SK-N-SH (cell line): ENCODE data around the gene GATA2. TPM values are rescaled to one million over a fixed set of nuclear protein-coding genes. Genes with fewer than 3 reads are reported as not detected.

Source experiments
- CTCF ChIA-PET: fragments of 300-600, 350-600 bp; formaldehyde crosslinking; extraction: SDS; loops from one replicate; lab custom pipeline; 2021; lab: Yijun Ruan, JAX
- POLR2A ChIA-PET: fragments of 350-600 bp; sonication (Branson Sonifier 250); formaldehyde crosslinking; extraction: SDS; loops from one replicate; lab custom pipeline; 2020; ENCODE audit warnings: antibody characterized with exemption, inconsistent platforms; lab: Yijun Ruan, JAX
- DNase-seq: peaks from one replicate; pipeline ENCODE4 v3.0.0; 2012
- H2AFZ ChIP-seq: fragments of 200-600 bp; sonication (generic); 2 replicates; pipeline ENCODE4 v1.8.1; 2016; ENCODE audit warnings: antibody characterized with exemption, mild to moderate bottlenecking, low read depth
- H3F3A ChIP-seq: fragments of 200-600 bp; sonication (generic); replicated peaks from 2 replicates; pipeline ENCODE3; 2016; ENCODE audit warnings: antibody characterized with exemption, mild to moderate bottlenecking; ENCODE audit not compliant: insufficient read depth
- H3K27ac ChIP-seq, 2 experiments: fragments of 200-500 bp in 1 of 2; fragments of 200-600 bp in 1 of 2; sonication (Bioruptor generic) in 1 of 2; sonication (generic), shearing (Covaris generic) in 1 of 2; 2 replicates each; pipeline versions ENCODE4 v1.5.1 to v1.6.1; 2014 to 2016; ENCODE audit warnings: low read depth in 2 of 2, inconsistent platforms in 1 of 2, low read length in 1 of 2, mild to moderate bottlenecking in 1 of 2, mixed read lengths in 1 of 2
- H3K27me3 ChIP-seq: fragments of 200-600 bp; sonication (generic), shearing (Covaris generic); 2 replicates; pipeline ENCODE4 v1.6.1; 2016; ENCODE audit warnings: mixed run types; ENCODE audit not compliant: insufficient read depth
- H3K36me3 ChIP-seq, 2 experiments: fragments of 200-500 bp in 1 of 2; fragments of 200-600 bp in 1 of 2; sonication (Bioruptor generic) in 1 of 2; sonication (generic) in 1 of 2; replicated peaks in 1 of 2; 2 replicates each; pipeline versions ENCODE3 to v1.5.1; 2014 to 2016; ENCODE audit warnings: low read length in 1 of 2, mild to moderate bottlenecking in 1 of 2; ENCODE audit not compliant: insufficient read depth in 2 of 2, control insufficient read depth in 1 of 2
- H3K4me1 ChIP-seq, 2 experiments: fragments of 200-500 bp in 1 of 2; fragments of 200-600 bp in 1 of 2; sonication (Bioruptor generic) in 1 of 2; sonication (generic), shearing (Covaris generic) in 1 of 2; 2 replicates each; pipeline versions ENCODE4 v1.5.1 to v1.6.1; 2014 to 2016; ENCODE audit warnings: low read depth in 1 of 2, low read length in 1 of 2, mixed run types in 1 of 2; ENCODE audit not compliant: insufficient read depth in 2 of 2, control insufficient read depth in 1 of 2
- H3K4me2 ChIP-seq: fragments of 200-600 bp; sonication (generic), shearing (Covaris generic); 2 replicates; pipeline ENCODE4 v1.6.1; 2017; ENCODE audit warnings: mixed run types
- H3K4me3 ChIP-seq, 2 experiments: fragments of 200-500 bp in 1 of 2; fragments of 200-600 bp in 1 of 2; sonication (Bioruptor generic) in 1 of 2; sonication (generic), shearing (Covaris generic) in 1 of 2; 2 replicates each; pipeline versions ENCODE4 v1.5.1 to v1.8.1; 2014 to 2016; ENCODE audit warnings: low read depth in 2 of 2, inconsistent platforms in 1 of 2, low read length in 1 of 2, mild to moderate bottlenecking in 1 of 2, mixed read lengths in 1 of 2, moderate library complexity in 1 of 2
- H3K79me2 ChIP-seq: fragments of 200-600 bp; sonication (generic); 2 replicates; pipeline ENCODE4 v1.8.1; 2017; ENCODE audit warnings: mild to moderate bottlenecking; ENCODE audit not compliant: insufficient read depth
- H3K9ac ChIP-seq: fragments of 200-600 bp; sonication (generic); 2 replicates; pipeline ENCODE4 v1.6.1; 2017; ENCODE audit warnings: mixed run types
- H3K9me2 ChIP-seq: fragments of 200-600 bp; sonication (generic); 2 replicates; pipeline ENCODE4 v1.6.1; 2017; ENCODE audit warnings: mixed run types
- H3K9me3 ChIP-seq: fragments of 200-600 bp; sonication (generic); 2 replicates; pipeline ENCODE4 v1.6.1; 2017; ENCODE audit warnings: mixed run types, mild to moderate bottlenecking, moderate library complexity
- H4K20me1 ChIP-seq: fragments of 200-600 bp; sonication (generic); 2 replicates; pipeline ENCODE4 v1.6.1; 2017; ENCODE audit warnings: mild to moderate bottlenecking, mixed run types; ENCODE audit not compliant: insufficient read depth
- CHD2 ChIP-seq: fragments of 150-350 bp; IDR thresholded peaks from 2 replicates; pipeline ENCODE4 v1.6.1; 2018; ENCODE audit warnings: low read length; ENCODE audit not compliant: partially characterized antibody
- EP300 ChIP-seq, 2 experiments: IDR thresholded peaks; 2 replicates each; pipeline versions ENCODE4 v1.4.0 to v1.6.1; 2012; ENCODE audit warnings: borderline replicate concordance in 1 of 2, low read depth in 1 of 2, low read length in 1 of 2
- FOSL2 ChIP-seq: IDR thresholded peaks from 2 replicates; pipeline ENCODE4 v1.4.0; 2012; ENCODE audit warnings: low read depth, mild to moderate bottlenecking, moderate library complexity, borderline replicate concordance
- MXI1 ChIP-seq: IDR thresholded peaks from 2 replicates; pipeline ENCODE4 v1.6.1; 2012; ENCODE audit warnings: mild to moderate bottlenecking, low read depth, low read length, improper control_type of control experiment
- POLR2AphosphoS5 ChIP-seq: IDR thresholded peaks from 2 replicates; pipeline ENCODE4 v1.6.1; 2012; ENCODE audit warnings: low read depth, low read length
- RCOR1 ChIP-seq: fragments of 150-350 bp; IDR thresholded peaks from 2 replicates; pipeline ENCODE4 v1.6.1; 2017; ENCODE audit warnings: antibody characterized with exemption, low read length
- RXRA ChIP-seq: IDR thresholded peaks from 2 replicates; pipeline ENCODE4 v1.4.0; 2012; ENCODE audit warnings: low read depth, mild to moderate bottlenecking, borderline replicate concordance
- SIN3A ChIP-seq: IDR thresholded peaks from 2 replicates; pipeline ENCODE4 v1.6.1; 2012; ENCODE audit warnings: low read depth, mild to moderate bottlenecking, low read length, moderate library complexity, borderline replicate concordance
- SMC3 ChIP-seq: IDR thresholded peaks from 2 replicates; pipeline ENCODE4 v1.6.1; 2012; ENCODE audit warnings: low read depth, low read length, improper control_type of control experiment
- TCF12 ChIP-seq: IDR thresholded peaks from 2 replicates; pipeline ENCODE4 v1.4.0; 2012
- WGBS: methylation state at CpG from one replicate; pipeline ENCODE4 v1.1.6; 2017; ENCODE audit warnings: low lambda C conversion rate; 5-methylcytosine and 5-hydroxymethylcytosine counted together
- polyA plus RNA-seq, 3 experiments: library from polyadenylated mRNA; depleted of rRNA; stranded (reverse); fragments of >200 nt; gene quantifications; 2 replicates each; pipeline ENCODE4 v1.2.3, GENCODE V29; 2012
- TF ChIP-seq, protein P1 (sequence below): fragments of 150-350 bp; IDR thresholded peaks from 2 replicates; pipeline ENCODE4 v1.6.1; 2016; ENCODE audit warnings: mild to moderate bottlenecking, low read depth, low read length
- TF ChIP-seq, protein P2 (sequence below): IDR thresholded peaks from 2 replicates; pipeline ENCODE4 v1.4.0; 2012; ENCODE audit warnings: low read depth
- TF ChIP-seq, protein P3 (sequence below): IDR thresholded peaks from 2 replicates; pipeline ENCODE4 v1.4.0; 2012; ENCODE audit warnings: low read depth, borderline replicate concordance
- TF ChIP-seq, protein P4 (sequence below): fragments of 200-600 bp; sonication (generic); IDR thresholded peaks from 2 replicates; pipeline ENCODE4 v1.6.1; 2017; ENCODE audit warnings: antibody characterized with exemption, mild to moderate bottlenecking, moderate library complexity

GATA2 gene
- polyA plus RNA-seq, 1 of the 3 experiments (the other 2 are of a cell fraction), result 5.5 TPM

DNA sequence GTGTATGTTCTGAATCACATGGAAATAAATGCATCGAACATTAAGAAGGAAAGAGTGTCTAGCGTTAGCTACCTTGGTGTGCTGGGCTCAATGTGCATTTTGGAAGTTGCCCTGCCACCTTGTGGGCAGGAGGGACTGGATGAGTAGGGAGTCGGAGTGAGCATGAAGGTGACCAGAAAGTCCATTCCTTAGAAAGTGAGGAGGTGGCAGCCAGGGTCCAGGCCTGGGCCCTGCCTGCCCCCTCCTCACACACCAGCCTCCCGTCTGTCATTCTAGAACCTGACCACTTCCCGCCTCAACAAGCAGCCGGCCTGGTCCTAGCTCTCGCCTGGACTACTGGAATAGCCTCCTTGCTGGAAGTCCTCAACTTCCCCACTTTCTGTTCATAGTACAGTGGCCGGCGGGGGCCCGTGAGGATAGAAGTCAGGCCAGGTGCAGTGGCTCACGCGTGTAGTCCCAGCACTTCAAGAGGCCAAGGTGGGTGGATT, 10.2 kb upstream of the GATA2 start:
- CTCF ChIA-PET, result interaction anchor here (0.9 to 1.7 kb wide), 5 partner anchors 77 to 332 kb away, joined by 3 to 6 read pairs (median 4); no protein-coding TSS in a partner anchor

DNA sequence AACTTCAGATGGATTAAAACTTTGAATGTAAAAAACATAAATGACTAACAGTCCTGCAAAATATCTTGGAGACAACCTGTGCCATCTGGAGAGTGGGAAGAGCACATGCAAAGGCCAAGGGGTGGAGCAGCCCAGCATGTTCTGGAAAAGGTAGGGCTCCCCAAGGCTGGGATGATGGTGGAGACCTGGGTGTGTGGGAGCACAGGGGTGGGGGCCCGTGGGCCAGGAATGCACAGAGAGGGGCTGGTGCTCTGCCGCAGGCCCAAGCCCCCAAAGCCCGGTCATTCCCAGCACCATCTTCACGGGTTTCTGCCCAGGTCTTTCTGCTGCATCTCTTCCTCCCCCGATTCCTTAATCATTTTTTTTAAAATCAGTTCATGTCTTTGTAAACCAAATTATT, 9.7 kb upstream of the GATA2 start:
- Histone ChIP-seq H3K27ac (no peak overlapping the region), H3F3A (no peaks in the 10 kb centered on the region), H3K4me3 (no peak overlapping the region), H3K4me2 (no peak overlapping the region), H2AFZ (no peak overlapping the region), H3K79me2 (no peaks in the 10 kb centered on the region), H3K9ac (no peak overlapping the region), H3K27me3 (no peaks in the 10 kb centered on the region), H3K36me3 (no peaks in the 10 kb centered on the region), H3K9me2 (no peaks in the 10 kb centered on the region), H4K20me1 (no peaks in the 10 kb centered on the region), H3K9me3 (no peaks in the 10 kb centered on the region), H3K4me1 (peaks cover 0 to 6% of the 10 kb centered on the region in 2 experiments; a peak in 1 of 4 replicates)
- CTCF ChIA-PET, result interaction anchor here (0.9 to 1.3 kb wide), 2 partner anchors 82 to 324 kb away, joined by 3 to 5 read pairs; no protein-coding TSS in a partner anchor
- TF ChIP-seq, protein P1, sequence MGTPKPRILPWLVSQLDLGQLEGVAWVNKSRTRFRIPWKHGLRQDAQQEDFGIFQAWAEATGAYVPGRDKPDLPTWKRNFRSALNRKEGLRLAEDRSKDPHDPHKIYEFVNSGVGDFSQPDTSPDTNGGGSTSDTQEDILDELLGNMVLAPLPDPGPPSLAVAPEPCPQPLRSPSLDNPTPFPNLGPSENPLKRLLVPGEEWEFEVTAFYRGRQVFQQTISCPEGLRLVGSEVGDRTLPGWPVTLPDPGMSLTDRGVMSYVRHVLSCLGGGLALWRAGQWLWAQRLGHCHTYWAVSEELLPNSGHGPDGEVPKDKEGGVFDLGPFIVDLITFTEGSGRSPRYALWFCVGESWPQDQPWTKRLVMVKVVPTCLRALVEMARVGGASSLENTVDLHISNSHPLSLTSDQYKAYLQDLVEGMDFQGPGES, result no peak
- TF ChIP-seq, protein P2, sequence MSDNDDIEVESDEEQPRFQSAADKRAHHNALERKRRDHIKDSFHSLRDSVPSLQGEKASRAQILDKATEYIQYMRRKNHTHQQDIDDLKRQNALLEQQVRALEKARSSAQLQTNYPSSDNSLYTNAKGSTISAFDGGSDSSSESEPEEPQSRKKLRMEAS, result no peak
- no peak for TF ChIP-seq RXRA
- TF ChIP-seq EP300 (IDR thresholded peaks at IDR 0.05; ENCODE audit: borderline replicate concordance in 1 of 2, low read depth in 1 of 2, low read length in 1 of 2), result no peak
- TF ChIP-seq TCF12, result no peak
- no peak for TF ChIP-seq POLR2AphosphoS5
- no peak for TF ChIP-seq RCOR1
- TF ChIP-seq, protein P3, sequence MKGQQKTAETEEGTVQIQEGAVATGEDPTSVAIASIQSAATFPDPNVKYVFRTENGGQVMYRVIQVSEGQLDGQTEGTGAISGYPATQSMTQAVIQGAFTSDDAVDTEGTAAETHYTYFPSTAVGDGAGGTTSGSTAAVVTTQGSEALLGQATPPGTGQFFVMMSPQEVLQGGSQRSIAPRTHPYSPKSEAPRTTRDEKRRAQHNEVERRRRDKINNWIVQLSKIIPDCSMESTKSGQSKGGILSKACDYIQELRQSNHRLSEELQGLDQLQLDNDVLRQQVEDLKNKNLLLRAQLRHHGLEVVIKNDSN, result no peak
- no peak for TF ChIP-seq FOSL2
- TF ChIP-seq SMC3, result no peak
- no peak for TF ChIP-seq MXI1
- no peak for TF ChIP-seq SIN3A
- TF ChIP-seq CHD2, result no peak
- whole genome bisulfite sequencing, result 96% methylated on average over 4 of the region's 5 CpGs
- POLR2A ChIA-PET, result no interaction called here
- DNase-seq, result no peak

More for the DNA sequence above, 10.2 kb upstream of the GATA2 start:
- 91% methylated on average over 10 of the region's 12 CpGs for WGBS
- Histone ChIP-seq H3K9me3 (no peaks in the 10 kb centered on the region), H3K9me2 (no peaks in the 10 kb centered on the region), H3F3A (no peaks in the 10 kb centered on the region), H3K4me2 (no peak overlapping the region), H3K36me3 (no peaks in the 10 kb centered on the region), H3K27ac (no peak overlapping the region), H4K20me1 (no peaks in the 10 kb centered on the region), H3K9ac (no peak overlapping the region), H3K27me3 (no peaks in the 10 kb centered on the region), H2AFZ (no peak overlapping the region), H3K79me2 (no peaks in the 10 kb centered on the region), H3K4me1 (peaks cover 0 to 3% of the 10 kb centered on the region in 2 experiments; a peak in 1 of 4 replicates)
- DNase-seq, result no peak
- POLR2A ChIA-PET, result no interaction called here
- TF ChIP-seq, protein P4, sequence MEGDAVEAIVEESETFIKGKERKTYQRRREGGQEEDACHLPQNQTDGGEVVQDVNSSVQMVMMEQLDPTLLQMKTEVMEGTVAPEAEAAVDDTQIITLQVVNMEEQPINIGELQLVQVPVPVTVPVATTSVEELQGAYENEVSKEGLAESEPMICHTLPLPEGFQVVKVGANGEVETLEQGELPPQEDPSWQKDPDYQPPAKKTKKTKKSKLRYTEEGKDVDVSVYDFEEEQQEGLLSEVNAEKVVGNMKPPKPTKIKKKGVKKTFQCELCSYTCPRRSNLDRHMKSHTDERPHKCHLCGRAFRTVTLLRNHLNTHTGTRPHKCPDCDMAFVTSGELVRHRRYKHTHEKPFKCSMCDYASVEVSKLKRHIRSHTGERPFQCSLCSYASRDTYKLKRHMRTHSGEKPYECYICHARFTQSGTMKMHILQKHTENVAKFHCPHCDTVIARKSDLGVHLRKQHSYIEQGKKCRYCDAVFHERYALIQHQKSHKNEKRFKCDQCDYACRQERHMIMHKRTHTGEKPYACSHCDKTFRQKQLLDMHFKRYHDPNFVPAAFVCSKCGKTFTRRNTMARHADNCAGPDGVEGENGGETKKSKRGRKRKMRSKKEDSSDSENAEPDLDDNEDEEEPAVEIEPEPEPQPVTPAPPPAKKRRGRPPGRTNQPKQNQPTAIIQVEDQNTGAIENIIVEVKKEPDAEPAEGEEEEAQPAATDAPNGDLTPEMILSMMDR, result peak; percentile 16; the same call in 1 of the 2 replicates
- no peak for TF ChIP-seq POLR2AphosphoS5
- TF ChIP-seq, all 33 proteins: peak for 1
- no peak overlapping the region for H3K4me3 ChIP-seq
